Mesenchymal stem cell (in vitro differentiated cells and primary cell): ENCODE results near the gene DRICH1.
"Not testable (repeated sequence)": the region's sequence is repeated elsewhere in the genome, so short reads cannot be mapped to it uniquely, and the experiment has no call there.

ENCODE experiments used
- DNase-seq: peaks from one replicate; pipeline ENCODE4 v3.0.0-alpha.2; 2013
- H2AFZ ChIP-seq: one replicate; pipeline ENCODE4 v1.6.1; 2013; ENCODE audit warnings: low read depth, mild to moderate bottlenecking, control low read depth, inconsistent platforms, low read length, moderate library complexity
- H2AK5ac ChIP-seq: 2 replicates; pipeline ENCODE4 v1.6.1; 2013; ENCODE audit warnings: low read length, moderate library complexity, mild to moderate bottlenecking, inconsistent platforms; ENCODE audit not compliant: severe bottlenecking
- H2BK120ac ChIP-seq: one replicate; pipeline ENCODE4 v1.6.1; 2013; ENCODE audit warnings: low read depth, mild to moderate bottlenecking, inconsistent platforms, low read length, moderate library complexity
- H2BK12ac ChIP-seq, 2 experiments: one replicate each; pipeline ENCODE4 v1.6.1; 2013; ENCODE audit warnings: inconsistent platforms in 2 of 2, low read length in 2 of 2, mild to moderate bottlenecking in 2 of 2, moderate library complexity in 2 of 2, control low read depth in 1 of 2
- H2BK15ac ChIP-seq: one replicate; pipeline ENCODE4 v1.6.1; 2013; ENCODE audit warnings: mild to moderate bottlenecking, low read depth, inconsistent platforms; ENCODE audit not compliant: poor library complexity, severe bottlenecking
- H2BK5ac ChIP-seq: 2 replicates; pipeline ENCODE4 v1.6.1; 2013; ENCODE audit warnings: low read depth, mild to moderate bottlenecking, low read length, control low read depth, inconsistent platforms; ENCODE audit not compliant: poor library complexity, severe bottlenecking
- H3K14ac ChIP-seq, 2 experiments: one replicate each; pipeline ENCODE4 v1.6.1; 2013; ENCODE audit warnings: inconsistent platforms in 2 of 2, low read length in 2 of 2, control low read depth in 1 of 2, mild to moderate bottlenecking in 1 of 2, moderate library complexity in 1 of 2
- H3K18ac ChIP-seq, 2 experiments: one replicate each; pipeline ENCODE4 v1.6.1; 2013; ENCODE audit warnings: inconsistent platforms in 2 of 2, low read length in 2 of 2, control low read depth in 1 of 2, low read depth in 1 of 2, mild to moderate bottlenecking in 1 of 2
- H3K23ac ChIP-seq, 2 experiments: one replicate each; pipeline ENCODE4 v1.6.1; 2013; ENCODE audit warnings: inconsistent platforms in 2 of 2, low read length in 2 of 2, mild to moderate bottlenecking in 2 of 2, moderate library complexity in 2 of 2, control low read depth in 1 of 2
- H3K27ac ChIP-seq: 2 replicates; pipeline ENCODE4 v1.5.1; 2013; ENCODE audit warnings: mild to moderate bottlenecking, moderate library complexity, low read length, control low read depth, inconsistent platforms; ENCODE audit not compliant: poor library complexity, severe bottlenecking
- H3K27me3 ChIP-seq, 2 experiments: 2 replicates each; pipeline versions ENCODE4 v1.6.1 to v1.7.0; 2013; ENCODE audit warnings: low read length in 2 of 2, mild to moderate bottlenecking in 2 of 2, moderate library complexity in 2 of 2, control low read depth in 1 of 2, inconsistent platforms in 1 of 2; ENCODE audit not compliant: control insufficient read depth in 1 of 2, insufficient read depth in 1 of 2
- H3K36me3 ChIP-seq, 2 experiments: 2 replicates each; pipeline versions ENCODE4 v1.6.1 to v1.7.0; 2013; ENCODE audit warnings: low read length in 2 of 2, control low read depth in 1 of 2, inconsistent platforms in 1 of 2, low read depth in 1 of 2, mild to moderate bottlenecking in 1 of 2; ENCODE audit not compliant: insufficient read depth in 2 of 2, control insufficient read depth in 1 of 2
- H3K4ac ChIP-seq, 2 experiments: one replicate each; pipeline ENCODE4 v1.6.1; 2013; ENCODE audit warnings: inconsistent platforms in 2 of 2, low read length in 2 of 2, mild to moderate bottlenecking in 2 of 2, moderate library complexity in 2 of 2, control low read depth in 1 of 2, low read depth in 1 of 2
- H3K4me1 ChIP-seq: 2 replicates; pipeline ENCODE4 v1.6.1; 2013; ENCODE audit warnings: low read depth, low read length, control low read depth; ENCODE audit not compliant: control insufficient read depth, insufficient read depth
- H3K4me2 ChIP-seq: 2 replicates; pipeline ENCODE4 v1.6.1; 2013; ENCODE audit warnings: low read length, mild to moderate bottlenecking, inconsistent platforms; ENCODE audit not compliant: poor library complexity, severe bottlenecking
- H3K4me3 ChIP-seq, 2 experiments: 2 replicates each; pipeline versions ENCODE4 v1.5.1 to v1.7.0; 2013; ENCODE audit warnings: low read length in 2 of 2, mild to moderate bottlenecking in 2 of 2, control low read depth in 1 of 2, low read depth in 1 of 2; ENCODE audit not compliant: insufficient read depth in 1 of 2
- H3K79me1 ChIP-seq: replicated peaks from 2 replicates; pipeline ENCODE4 v1.6.1; 2013; ENCODE audit warnings: mild to moderate bottlenecking, control low read depth, low read length, inconsistent platforms; ENCODE audit not compliant: poor library complexity, severe bottlenecking
- H3K9ac ChIP-seq: 2 replicates; pipeline ENCODE4 v1.7.0; 2013; ENCODE audit warnings: mild to moderate bottlenecking, low read length, moderate library complexity
- H3K9me3 ChIP-seq: 2 replicates; pipeline ENCODE4 v1.7.0; 2013; ENCODE audit warnings: mild to moderate bottlenecking, low read length; ENCODE audit not compliant: control insufficient read depth
- H4K8ac ChIP-seq: one replicate; pipeline ENCODE4 v1.6.1; 2013; ENCODE audit warnings: inconsistent platforms, mild to moderate bottlenecking, low read length, moderate library complexity
- H4K91ac ChIP-seq: one replicate; pipeline ENCODE4 v1.6.1; 2013; ENCODE audit warnings: mild to moderate bottlenecking, low read length, inconsistent platforms
- WGBS: methylation state at CpG from one replicate; pipeline ENCODE4 v1.1.7; 2013; ENCODE audit warnings: mixed read lengths; 5-methylcytosine and 5-hydroxymethylcytosine counted together

The DRICH1 gene

DNA sequence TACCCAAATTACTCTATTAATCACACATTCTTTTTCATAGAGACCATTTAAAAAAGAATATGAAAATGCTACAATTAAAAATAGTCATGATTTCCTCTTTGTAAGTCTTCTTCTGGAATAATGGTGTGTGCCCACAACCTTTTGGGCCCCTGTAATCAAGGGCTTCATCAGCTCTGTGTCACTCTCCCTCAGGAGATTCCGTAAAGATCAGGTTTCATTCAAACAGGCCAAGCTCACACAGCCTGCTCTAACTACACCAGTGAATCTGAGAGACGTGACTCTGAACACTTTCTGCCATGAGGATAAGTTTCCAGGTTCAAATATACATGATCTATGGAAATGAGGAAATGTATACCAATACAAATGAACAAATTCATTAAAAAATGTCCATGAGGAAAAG is 9.5 kb downstream of the DRICH1 start:
- Histone ChIP-seq H4K91ac (no peak overlapping the region), H3K9ac (no peak overlapping the region), H3K23ac (no peak overlapping the region), H3K4me3 (no peak overlapping the region), H2AK5ac (no peak overlapping the region), H2BK15ac (no peak overlapping the region), H3K4me1 (no peaks in the 10 kb centered on the region), H3K4me2 (no peak overlapping the region), H3K27ac (no peak overlapping the region), H2BK12ac (no peak overlapping the region), H2BK5ac (no peak overlapping the region), H3K4ac (no peak overlapping the region), H2AFZ (no peak overlapping the region), H4K8ac (no peak overlapping the region), H3K9me3 (no peaks in the 10 kb centered on the region), H3K18ac (no peak overlapping the region), H3K27me3 (peaks cover 0 to 36% of the 10 kb centered on the region in 2 experiments), H3K36me3 (no peaks in the 10 kb centered on the region), H3K14ac (no peak overlapping the region), H3K79me1 (no peaks in the 10 kb centered on the region), H2BK120ac (no peak overlapping the region)
- 91% methylated on average over 1 of the region's 2 CpGs for WGBS
- DNase-seq: no peak

- not testable (repeated sequence) for H2BK12ac ChIP-seq, H2BK5ac ChIP-seq, H3K23ac ChIP-seq, H3K14ac ChIP-seq, H2BK15ac ChIP-seq, H3K4ac ChIP-seq, H2AK5ac ChIP-seq, H3K79me1 ChIP-seq, H4K91ac ChIP-seq, H3K18ac ChIP-seq, H4K8ac ChIP-seq, H3K4me2 ChIP-seq, DNase-seq, H3K36me3 ChIP-seq, H3K4me3 ChIP-seq, H3K4me1 ChIP-seq, H3K9ac ChIP-seq, H2BK120ac ChIP-seq, H3K27ac ChIP-seq, H3K9me3 ChIP-seq
- peak overlapping the region; percentile 14 for H2AFZ ChIP-seq
- 66% methylated on average over 2 of the region's 2 CpGs for WGBS
- peaks cover 0 to 37% of the 10 kb centered on the region in 2 experiments for H3K27me3 ChIP-seq
Measured at GRCh38 chr22:23621916-23622315, 10.2 kb downstream of the DRICH1 start.

- Histone ChIP-seq H3K9me3 (no peaks in the 10 kb centered on the region), H3K18ac (no peak overlapping the region), H3K14ac (no peak overlapping the region), H3K4me2 (no peak overlapping the region), H2BK12ac (no peak overlapping the region), H2BK15ac (no peak overlapping the region), H3K4ac (no peak overlapping the region), H3K79me1 (no peaks in the 10 kb centered on the region), H4K8ac (no peak overlapping the region), H2AK5ac (no peak overlapping the region), H3K4me1 (no peaks in the 10 kb centered on the region), H2BK120ac (no peak overlapping the region), H3K4me3 (no peak overlapping the region), H2AFZ (no peak overlapping the region), H3K27me3 (peaks cover 0 to 42% of the 10 kb centered on the region in 2 experiments), H2BK5ac (no peak overlapping the region), H4K91ac (no peak overlapping the region), H3K36me3 (no peaks in the 10 kb centered on the region), H3K27ac (no peak overlapping the region), H3K23ac (no peak overlapping the region), H3K9ac (no peak overlapping the region)
- 77% methylated on average over 9 of the region's 9 CpGs for WGBS
- DNase-seq: no peak
Measured at GRCh38 chr22:23621082-23621780, 10.9 kb downstream of the DRICH1 start.

- no peak overlapping the region for H3K14ac ChIP-seq
- no peak overlapping the region for H3K4me3 ChIP-seq
- H3K4me2 ChIP-seq: no peak overlapping the region
- H2BK5ac ChIP-seq: no peak overlapping the region
- H3K9ac ChIP-seq: no peak overlapping the region
- H3K4ac ChIP-seq: no peak overlapping the region
- H3K4me1 ChIP-seq: no peaks in the 10 kb centered on the region
- H3K79me1 ChIP-seq: no peaks in the 10 kb centered on the region
- no peak overlapping the region for H3K18ac ChIP-seq
- H2AFZ ChIP-seq: no peak overlapping the region
- no peak for DNase-seq
- H3K9me3 ChIP-seq: no peaks in the 10 kb centered on the region
- peaks cover 0 to 19% of the 10 kb centered on the region in 2 experiments for H3K27me3 ChIP-seq
- H3K27ac ChIP-seq: no peak overlapping the region
- no peak overlapping the region for H4K91ac ChIP-seq
- no peak overlapping the region for H2BK12ac ChIP-seq
- H2BK15ac ChIP-seq: no peak overlapping the region
- 77% methylated on average over 7 of the region's 7 CpGs for WGBS
- no peak overlapping the region for H4K8ac ChIP-seq
- H2BK120ac ChIP-seq: no peak overlapping the region
- H2AK5ac ChIP-seq: no peak overlapping the region
- no peak overlapping the region for H3K23ac ChIP-seq
- H3K36me3 ChIP-seq: no peaks in the 10 kb centered on the region
Measured at GRCh38 chr22:23613193-23613972, 18.7 kb downstream of the DRICH1 start.
